ENCODE results near the gene MTIF3.

DNA sequence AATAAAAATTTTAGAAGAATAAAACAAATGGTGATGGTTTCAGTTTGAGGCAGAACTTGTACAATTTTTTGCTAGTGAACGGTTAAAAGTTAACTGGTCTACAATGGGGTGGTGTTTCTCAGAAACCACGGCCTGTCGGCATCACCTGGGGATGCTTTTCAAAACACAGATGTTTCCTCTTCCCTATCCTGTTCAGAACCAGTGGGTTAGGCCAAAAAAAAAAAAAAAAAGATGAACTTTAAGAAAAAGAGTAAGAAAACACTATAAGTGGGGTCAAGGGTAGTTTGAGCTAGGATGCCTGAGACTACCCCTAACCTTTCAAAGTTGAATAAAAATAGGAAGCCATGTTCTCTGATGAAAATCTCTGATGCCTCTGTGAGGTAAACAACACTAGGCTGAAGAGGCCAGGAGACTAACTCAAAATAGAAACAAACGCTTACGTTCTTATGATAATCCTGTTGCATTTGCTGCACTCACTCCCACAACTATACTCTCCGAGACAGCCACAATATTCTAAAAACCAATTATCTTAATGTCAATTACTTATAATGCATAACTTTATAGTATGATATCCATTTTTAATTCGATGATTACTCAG lies 3.3 kb downstream of the MTIF3 start:
- TF ChIP-seq EZH2 (IDR thresholded peaks at IDR 0.05) (no peak), POLR2AphosphoS5 (IDR thresholded peaks at IDR 0.05; ENCODE audit: borderline replicate concordance, low read depth, low read length) (no peak), FOXP2 (optimal IDR thresholded peaks at IDR 0.05; ENCODE audit: control extremely low read depth, extremely low read length, insufficient read depth) (no peak)

All from SK-N-MC (cell line).